ENCODE data around the gene SPIRE1. TPM values are rescaled to one million over a fixed set of nuclear protein-coding genes. Genes with fewer than 3 reads are reported as not detected.

Gene SPIRE1
- total RNA-seq, 4 donors from 2014 or later = 37.4 to 50.8 (median 43.0) TPM

DNA sequence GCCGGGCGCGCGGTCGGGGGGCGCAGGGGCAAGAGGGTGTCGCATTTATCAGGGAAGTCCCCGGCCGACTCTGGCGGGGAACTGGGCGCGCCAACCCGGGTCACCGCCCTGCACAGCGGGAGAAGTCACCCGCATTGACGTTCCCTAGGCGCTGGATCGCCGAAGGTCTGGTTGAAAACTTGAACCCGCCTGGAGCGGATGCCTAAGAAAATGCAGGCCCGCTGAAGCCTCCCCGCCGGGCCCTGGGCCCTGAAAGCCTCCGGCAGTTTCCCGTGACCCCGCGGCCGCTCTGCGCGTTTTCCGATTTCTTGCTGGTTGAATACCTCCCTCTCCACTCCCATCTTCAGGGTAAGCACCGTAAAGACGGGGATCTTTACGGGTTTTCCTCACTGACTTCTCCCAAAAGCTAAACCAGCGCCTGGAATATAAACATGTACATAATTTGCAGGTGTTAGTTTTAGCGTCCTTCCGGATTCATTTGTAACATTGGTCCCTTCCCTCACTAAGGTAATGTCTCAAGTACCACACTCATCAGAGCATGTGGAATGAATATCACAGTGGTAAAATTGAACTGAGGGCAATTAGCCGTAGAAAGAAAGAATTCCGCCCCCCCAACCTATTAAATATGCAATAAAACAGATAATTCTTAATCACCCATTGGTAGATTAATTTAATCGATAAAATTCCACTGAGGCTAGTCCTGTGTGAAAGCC is 675 bp upstream of the SPIRE1 start:
- no peak for TF ChIP-seq POLR2AphosphoS5 (IDR thresholded peaks at IDR 0.05)
- TF ChIP-seq EP300 (IDR thresholded peaks at IDR 0.05) = no peak
- TF ChIP-seq CTCF (IDR thresholded peaks at IDR 0.05) = no peak
- no peaks in the 10 kb centered on the region for H3K27me3 ChIP-seq
- H3K4me1 ChIP-seq = peaks cover 0 to 41% (median 0%) of the 10 kb centered on the region in 3 donors
- peak overlapping the region; percentile 95 to 98 (median 98) for H3K27ac ChIP-seq
- peaks cover 0 to 9% of the 10 kb centered on the region in 2 donors for H3K36me3 ChIP-seq
- peak; percentile 17 for ATAC-seq
- peak overlapping the region; percentile 83 to 84 for H3K4me3 ChIP-seq
- 30 to 57% methylated on average over 18 to 21 of the region's 42 CpGs for WGBS, 2 donors (ENCODE audit: low coverage in 1 of 2)
- H3K9me3 ChIP-seq = no peaks in the 10 kb centered on the region

DNA sequence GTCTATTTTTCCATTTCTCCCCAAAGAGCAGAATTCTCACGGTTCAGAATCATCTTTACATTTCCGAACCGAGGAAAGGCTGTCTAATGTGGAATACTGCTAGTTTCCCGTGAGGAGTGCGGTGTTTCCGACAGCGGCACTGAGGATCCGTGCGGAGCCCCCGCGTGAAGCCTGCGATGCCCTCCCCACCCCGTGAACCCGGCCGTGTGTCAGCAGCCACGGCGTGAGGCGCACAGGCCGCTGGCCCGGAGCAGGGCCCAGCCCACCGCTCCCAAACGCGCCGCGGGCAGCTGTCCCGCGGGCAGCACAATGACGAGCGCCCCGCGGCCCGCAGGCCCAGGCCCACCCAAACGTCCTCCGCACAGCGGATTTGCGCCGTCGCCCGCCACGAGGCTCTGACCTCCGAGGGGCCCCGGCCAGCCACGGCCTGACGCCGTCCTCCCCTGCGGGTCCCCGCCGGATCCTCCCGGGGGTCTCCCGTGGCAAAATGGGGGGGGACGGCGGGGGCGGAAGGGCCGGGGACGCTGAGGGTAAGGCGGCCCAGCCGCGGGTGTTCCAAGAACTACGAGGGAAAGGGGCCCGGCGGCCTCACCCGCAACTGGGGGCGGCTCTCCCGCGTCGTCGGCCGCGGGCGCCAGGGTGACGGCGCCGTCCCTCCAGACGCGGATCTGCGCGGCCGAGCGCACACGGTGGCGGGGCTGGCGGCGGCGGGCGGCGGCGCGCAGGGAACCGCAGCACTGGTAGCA is 796 bp downstream of the SPIRE1 start:
- H3K4me3 ChIP-seq = peak overlapping the region; percentile 83 to 84
- TF ChIP-seq POLR2A (IDR thresholded peaks at IDR 0.05) (peak; percentile 54 to 55), EP300 (IDR thresholded peaks at IDR 0.05) (no peak), CTCF (IDR thresholded peaks at IDR 0.05) (no peak)
- WGBS, 2 donors (ENCODE audit: low coverage in 1 of 2) = 0% methylated on average over 4 of the region's 89 CpGs; no CpG with 5 or more reads in 1 of the 2 donors
- H3K27ac ChIP-seq = peak overlapping the region; percentile 95 to 98 (median 98)
- H3K9me3 ChIP-seq = no peaks in the 10 kb centered on the region
- H3K36me3 ChIP-seq = peaks cover 0 to 6% of the 10 kb centered on the region in 2 donors
- ATAC-seq = peak; percentile 72
- H3K27me3 ChIP-seq = no peaks in the 10 kb centered on the region
- H3K4me1 ChIP-seq = peaks cover 0 to 55% (median 4%) of the 10 kb centered on the region in 3 donors

- peak overlapping the region; percentile 95 to 98 (median 98) for H3K27ac ChIP-seq
- no peaks in the 10 kb centered on the region for H3K27me3 ChIP-seq
- H3K36me3 ChIP-seq = peaks cover 0 to 5% of the 10 kb centered on the region in 2 donors
- ATAC-seq = no peak
- 0% methylated on average over 2 to 3 of the region's 3 CpGs for WGBS, 2 donors (ENCODE audit: low coverage in 1 of 2)
- peaks cover 0 to 61% (median 5%) of the 10 kb centered on the region in 3 donors for H3K4me1 ChIP-seq
- TF ChIP-seq CTCF (IDR thresholded peaks at IDR 0.05) (no peak), EP300 (IDR thresholded peaks at IDR 0.05) (no peak), POLR2AphosphoS5 (IDR thresholded peaks at IDR 0.05) (no peak), POLR2A (IDR thresholded peaks at IDR 0.05) (no peak)
- H3K4me3 ChIP-seq = peak overlapping the region; percentile 83 to 84
- H3K9me3 ChIP-seq = no peaks in the 10 kb centered on the region
Measured at GRCh38 chr18:12656605-12656937, 1.3 kb downstream of the SPIRE1 start.

- H3K27ac ChIP-seq = no peak overlapping the region
- no peak for TF ChIP-seq CTCF (IDR thresholded peaks at IDR 0.05)
- 80 to 100% methylated on average over 1 of the region's 1 CpG for WGBS, 2 donors (ENCODE audit: low coverage in 1 of 2)
- H3K27me3 ChIP-seq = no peaks in the 10 kb centered on the region
- H3K4me1 ChIP-seq = peaks cover 0 to 68% (median 9%) of the 10 kb centered on the region in 3 donors
- H3K9me3 ChIP-seq = no peaks in the 10 kb centered on the region
- no peak for ATAC-seq
- no peaks in the 10 kb centered on the region for H3K36me3 ChIP-seq
- no peak overlapping the region for H3K4me3 ChIP-seq
Measured at GRCh38 chr18:12654971-12655370, 2.9 kb downstream of the SPIRE1 start.
